IMR-90 (cell line): ENCODE measurements around the gene PEA15. TPM values are rescaled to one million over a fixed set of nuclear protein-coding genes. Genes with fewer than 3 reads are reported as not detected.
A peak's percentile ranks its signal among the peaks of the same experiment; 100 is the strongest.

ENCODE experiments used
- ATAC-seq: fragments of 200-7000 bp; cut with Tn5 transposase; 2 replicates; pipeline ENCODE4 v1.9.1; 2020; ENCODE audit warnings: low read depth, mild to moderate bottlenecking, moderate library complexity
- BruUV-seq: library from RNA; stranded (reverse); fragments of 400-500 nt; replicated peaks from 2 replicates; lab custom pipeline; 2021; lab: Mats Ljungman, UMichigan
- CTCF ChIA-PET: fragments of 300-600 bp; formaldehyde crosslinking; extraction: SDS; loops from one replicate; lab custom pipeline; 2021; ENCODE audit warnings: antibody characterized with exemption; lab: Yijun Ruan, JAX
- POLR2A ChIA-PET: fragments of 300-600 bp; sonication (Branson Sonifier 250); formaldehyde crosslinking; loops from one replicate; lab custom pipeline; 2022; ENCODE audit warnings: antibody characterized with exemption; ENCODE audit not compliant: unreplicated experiment; lab: Charles Lee
- DNase-seq: peaks from one replicate; pipeline ENCODE4 v3.0.0; 2013
- H2AFZ ChIP-seq: replicated peaks from 2 replicates; pipeline ENCODE3; 2013; ENCODE audit warnings: low read length, mild to moderate bottlenecking; ENCODE audit not compliant: poor library complexity
- H2AK5ac ChIP-seq: 2 replicates; pipeline ENCODE4 v1.6.1; 2013; ENCODE audit warnings: low read depth, low read length, inconsistent platforms
- H2AK9ac ChIP-seq: replicated peaks from 2 replicates; pipeline ENCODE3; 2013; ENCODE audit warnings: mild to moderate bottlenecking, low read depth, low read length, moderate library complexity; ENCODE audit not compliant: poor library complexity
- H2BK120ac ChIP-seq: 2 replicates; pipeline ENCODE4 v1.6.1; 2013; ENCODE audit warnings: low read depth, low read length, inconsistent platforms
- H2BK15ac ChIP-seq: 3 replicates; pipeline ENCODE4 v1.6.1; 2013; ENCODE audit warnings: low read depth, low read length, inconsistent platforms
- H2BK20ac ChIP-seq: 2 replicates; pipeline ENCODE4 v1.6.1; 2013; ENCODE audit warnings: low read depth, mild to moderate bottlenecking, inconsistent platforms, low read length, moderate library complexity
- H2BK5ac ChIP-seq: 2 replicates; pipeline ENCODE4 v1.6.1; 2013; ENCODE audit warnings: mild to moderate bottlenecking, low read depth, low read length, inconsistent platforms; ENCODE audit not compliant: poor library complexity, severe bottlenecking
- H3K14ac ChIP-seq: replicated peaks from 2 replicates; pipeline ENCODE4 v1.6.1; 2013; ENCODE audit warnings: low read depth, low read length, inconsistent platforms
- H3K18ac ChIP-seq: 2 replicates; pipeline ENCODE4 v1.6.1; 2013; ENCODE audit warnings: low read depth, low read length, control low read depth
- H3K23ac ChIP-seq: 2 replicates; pipeline ENCODE4 v1.6.1; 2013; ENCODE audit warnings: low read depth, low read length, inconsistent platforms
- H3K27ac ChIP-seq: 2 replicates; pipeline ENCODE4 v1.5.1; 2013; ENCODE audit warnings: mild to moderate bottlenecking, control low read depth, low read length; ENCODE audit not compliant: insufficient read depth
- H3K27me3 ChIP-seq: 2 replicates; pipeline ENCODE4 v1.6.1; 2013; ENCODE audit warnings: low read length; ENCODE audit not compliant: control insufficient read depth, insufficient read depth
- H3K36me3 ChIP-seq: 2 replicates; pipeline ENCODE4 v1.6.1; 2013; ENCODE audit warnings: low read length, mixed read lengths; ENCODE audit not compliant: control insufficient read depth, insufficient read depth
- H3K4ac ChIP-seq: 2 replicates; pipeline ENCODE4 v1.6.1; 2013; ENCODE audit warnings: low read depth, low read length, inconsistent platforms
- H3K4me1 ChIP-seq: 2 replicates; pipeline ENCODE4 v1.6.1; 2013; ENCODE audit warnings: low read length, mixed read lengths; ENCODE audit not compliant: control insufficient read depth, insufficient read depth
- H3K4me2 ChIP-seq: 2 replicates; pipeline ENCODE4 v1.6.1; 2013; ENCODE audit warnings: low read depth, mild to moderate bottlenecking, control low read depth, low read length, moderate library complexity
- H3K4me3 ChIP-seq: 2 replicates; pipeline ENCODE4 v1.5.1; 2013; ENCODE audit warnings: low read depth, mild to moderate bottlenecking, control low read depth, low read length, moderate library complexity; ENCODE audit not compliant: insufficient read depth
- H3K56ac ChIP-seq: 2 replicates; pipeline ENCODE4 v1.6.1; 2013; ENCODE audit warnings: low read length, inconsistent platforms; ENCODE audit not compliant: insufficient read depth; ENCODE audit errors: extremely low read depth
- H3K79me1 ChIP-seq, 2 experiments: 2 replicates each; pipeline ENCODE4 v1.6.1; 2013; ENCODE audit warnings: low read length in 2 of 2, inconsistent platforms in 1 of 2, low read depth in 1 of 2
- H3K9ac ChIP-seq: 2 replicates; pipeline ENCODE4 v1.6.1; 2013; ENCODE audit warnings: low read depth, low read length, control low read depth
- H3K9me1 ChIP-seq: 2 replicates; pipeline ENCODE4 v1.6.1; 2013; ENCODE audit warnings: low read length, inconsistent platforms; ENCODE audit not compliant: insufficient read depth
- H3K9me3 ChIP-seq: 2 replicates; pipeline ENCODE4 v1.6.1; 2013; ENCODE audit warnings: low read length; ENCODE audit not compliant: control insufficient read depth, insufficient read depth
- H4K20me1 ChIP-seq: 2 replicates; pipeline ENCODE4 v1.6.1; 2013; ENCODE audit warnings: low read length, inconsistent platforms; ENCODE audit not compliant: insufficient read depth
- H4K5ac ChIP-seq: 2 replicates; pipeline ENCODE4 v1.6.1; 2013; ENCODE audit warnings: mild to moderate bottlenecking, low read depth, low read length, control low read depth
- H4K8ac ChIP-seq, 2 experiments: 2 replicates each; pipeline ENCODE4 v1.6.1; 2013; ENCODE audit warnings: low read depth in 2 of 2, low read length in 2 of 2, control low read depth in 1 of 2, inconsistent platforms in 1 of 2
- H4K91ac ChIP-seq: 2 replicates; pipeline ENCODE4 v1.6.1; 2013; ENCODE audit warnings: low read depth, low read length, inconsistent platforms; ENCODE audit not compliant: insufficient read depth
- MAZ ChIP-seq: IDR thresholded peaks from 2 replicates; pipeline ENCODE4 v1.6.1; 2012; ENCODE audit warnings: low read depth, mild to moderate bottlenecking, low read length, improper control_type of control experiment, moderate library complexity, borderline replicate concordance
- NFE2L2 ChIP-seq: fragments of 150-350 bp; IDR thresholded peaks from 2 replicates; pipeline ENCODE4 v1.6.1; 2016; ENCODE audit warnings: low read depth, mild to moderate bottlenecking, low read length
- RAD21 ChIP-seq: IDR thresholded peaks from 2 replicates; pipeline ENCODE4 v1.6.1; 2012; ENCODE audit warnings: low read length, improper control_type of control experiment
- WGBS, 2 experiments: methylation state at CpG; one replicate each; pipeline versions ENCODE4 v1.1.5 to v1.1.7; 2013; ENCODE audit warnings: missing lambda C conversion rate in 2 of 2; ENCODE audit not compliant: insufficient read length in 1 of 2; ENCODE audit errors: extremely low coverage in 2 of 2; 5-methylcytosine and 5-hydroxymethylcytosine counted together
- dilution Hi-C: fragments of 300-500 bp; cut with HindIII; formaldehyde crosslinking; loops from one replicate; pipeline ENCODE4 v1.14.3; 2018; ENCODE audit warnings: low sequenced_read_pairs; ENCODE audit not compliant: unreplicated experiment
- in situ Hi-C: fragments of 300-500 bp; cut with MboI; formaldehyde crosslinking; loops from 3 replicates; pipeline ENCODE4 v1.14.3; 2019; ENCODE audit warnings: low sequenced_read_pairs, inconsistent platforms, mixed read lengths
- intact Hi-C: fragments of 100-400 bp; cut with micrococcal nuclease; formaldehyde crosslinking; loops from 2 replicates; pipeline ENCODE4 v1.10.0; 2022
- polyA plus RNA-seq, 3 experiments: library from polyadenylated mRNA; depleted of rRNA; stranded (reverse); fragments of >200 nt; gene quantifications; 2 replicates each; pipeline ENCODE4 v1.2.3, GENCODE V29; 2012; ENCODE audit warnings: low replicate concordance in 1 of 3
- total RNA-seq: library from RNA; depleted of rRNA; stranded (reverse); fragments of >200 nt; gene quantifications from 2 replicates; pipeline ENCODE4 v1.2.3, GENCODE V29; 2012

PEA15 gene
- total and polyA plus RNA-seq, 2 of the 4 experiments (the other 2 are of a cell fraction): 296 to 754 TPM

DNA sequence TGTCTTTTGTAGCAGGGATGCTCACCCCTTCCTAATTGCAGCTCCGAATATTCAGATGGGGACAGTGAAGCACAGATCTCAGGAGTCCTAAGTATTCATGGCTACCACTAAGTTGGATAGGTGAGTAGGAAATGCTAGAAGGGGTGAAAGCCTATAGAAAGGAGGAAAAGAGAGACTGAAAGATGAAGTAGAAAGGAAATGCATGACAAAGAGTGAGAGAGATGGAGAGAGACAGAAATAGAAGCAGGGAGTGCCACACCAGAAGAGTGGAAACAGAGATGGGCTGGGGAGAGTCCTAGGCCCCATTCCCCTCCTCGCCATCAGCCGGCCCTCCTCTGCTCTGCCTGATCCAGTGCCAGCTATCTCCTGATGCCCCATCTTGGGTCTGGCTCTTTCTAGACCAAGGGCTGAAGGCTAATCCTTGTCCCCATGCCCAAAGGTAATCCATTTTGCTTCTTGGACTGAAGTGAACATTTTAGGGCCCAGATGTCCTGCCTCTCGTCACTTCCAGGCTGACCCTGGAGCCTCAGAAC, 2.0 kb downstream of the PEA15 start:
- peak overlapping the region; percentile 80; the same call in 1 of the 2 replicates for H3K56ac ChIP-seq
- H2BK5ac ChIP-seq: peak overlapping the region; percentile 92
- H3K23ac ChIP-seq: peak overlapping the region; percentile 89
- DNase-seq (no peak), ATAC-seq (no peak)
- peak overlapping the region; percentile 37 for H4K5ac ChIP-seq
- peak overlapping the region; percentile 43 for H3K18ac ChIP-seq
- in situ Hi-C loops: no loop called here
- H3K4me1 ChIP-seq: peaks cover 44% of the 10 kb centered on the region
- no peak for TF ChIP-seq NFE2L2
- no peak for TF ChIP-seq RAD21
- no peak for TF ChIP-seq MAZ
- no CpG with 5 or more reads among the region's 4 CpGs for WGBS, 2 experiments
- BruUV-seq: no TSS peak
- peak overlapping the region; percentile 79 for H2BK120ac ChIP-seq
- peak overlapping the region; percentile 88 for H3K27ac ChIP-seq
- peak overlapping the region; percentile 9 for H2AFZ ChIP-seq
- H3K4ac ChIP-seq: peak overlapping the region; percentile 95
- no peaks in the 10 kb centered on the region for H3K27me3 ChIP-seq
- peaks cover 51% of the 10 kb centered on the region for H3K9me1 ChIP-seq
- H3K9me3 ChIP-seq: no peaks in the 10 kb centered on the region
- peak overlapping the region; percentile 55 for H3K9ac ChIP-seq
- H4K91ac ChIP-seq: peak overlapping the region; percentile 76
- peak overlapping the region; percentile 81 for H3K4me2 ChIP-seq
- H3K79me1 ChIP-seq: peaks cover 26 to 74% of the 10 kb centered on the region in 2 experiments
- H3K14ac ChIP-seq: peak overlapping the region; percentile 93
- H2BK20ac ChIP-seq: peak overlapping the region; percentile 66
- H2AK5ac ChIP-seq: peak overlapping the region; percentile 82
- H4K8ac ChIP-seq: peak overlapping the region; percentile 21 to 67; a peak in 3 of 4 replicates
- H4K20me1 ChIP-seq: peaks cover 60% of the 10 kb centered on the region
- intact Hi-C loops: no loop called here
- H3K36me3 ChIP-seq: peaks cover 42% of the 10 kb centered on the region
- peak overlapping the region; percentile 99 for H2AK9ac ChIP-seq
- H2BK15ac ChIP-seq: peak overlapping the region; percentile 45; the same call in 2 of the 3 replicates
- H3K4me3 ChIP-seq: no peak overlapping the region
- ChIA-PET CTCF (interaction anchor here (3.0 kb wide), 1 partner anchor 14 kb away, joined by 10 read pairs; no protein-coding TSS in a partner anchor), POLR2A (interaction anchor here (1.0 kb wide), 1 partner anchor 12 kb away, joined by 5 read pairs; no protein-coding TSS in a partner anchor)
- dilution Hi-C loops: no loop called here
